Activated CD8-positive, alpha-beta memory T cell treated with anti-CD3 and anti-CD28 coated beads, Interleukin-2, amount 50 U/mL, for 1 hour (primary cell): Measurements from ENCODE around the gene ANGPTL4.
"Not testable (repeated sequence)": the region's sequence is repeated elsewhere in the genome, so short reads cannot be mapped to it uniquely, and the experiment has no call there.

Experiments
- DNase-seq: peaks from one replicate; pipeline ENCODE4 v3.0.0-alpha.2; 2020; ENCODE audit errors: extremely low read depth

The ANGPTL4 gene

DNA sequence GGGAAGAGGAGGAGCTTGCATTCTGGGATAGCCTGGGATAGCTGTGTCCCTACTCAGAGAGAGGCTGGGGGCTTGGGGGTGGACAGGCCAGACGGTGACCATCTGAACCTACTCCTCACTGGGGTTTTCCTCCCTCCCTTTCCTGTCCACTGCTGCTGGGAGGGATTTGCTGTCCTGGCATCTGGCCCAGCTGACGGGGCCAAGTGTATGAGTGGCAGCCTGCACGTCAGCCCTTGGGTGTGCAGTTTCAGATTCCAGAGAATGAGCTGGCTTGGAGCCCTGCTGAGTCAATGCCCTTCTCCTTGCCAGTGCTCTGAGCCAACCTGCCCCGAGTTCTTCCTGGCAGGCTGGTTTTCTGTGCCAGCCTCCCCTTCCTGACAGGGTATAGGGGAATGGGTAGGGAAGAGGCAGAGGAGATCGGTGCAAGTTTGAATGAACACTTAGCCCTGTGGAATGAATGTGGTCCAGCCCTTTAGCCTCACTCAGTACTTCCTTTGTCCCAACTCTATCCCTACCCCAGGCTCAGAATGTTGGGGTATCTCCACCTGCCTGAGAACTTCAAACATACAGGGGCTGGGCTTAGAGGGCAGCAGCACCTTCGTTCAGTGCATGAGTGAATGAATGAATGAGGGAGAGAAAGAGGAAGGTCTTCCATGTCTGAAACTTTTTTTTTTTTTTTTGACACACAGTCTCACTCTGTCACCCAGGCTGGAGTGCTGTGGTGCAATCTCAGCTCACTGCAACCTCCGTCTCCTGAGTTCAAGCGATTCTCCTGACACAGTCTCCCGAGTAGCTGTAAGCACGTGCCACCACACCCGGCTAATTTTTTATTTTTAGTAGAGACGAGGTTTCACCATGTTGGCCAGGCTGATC lies 1.8 kb upstream of the ANGPTL4 start:
- DNase-seq = no peak

DNA sequence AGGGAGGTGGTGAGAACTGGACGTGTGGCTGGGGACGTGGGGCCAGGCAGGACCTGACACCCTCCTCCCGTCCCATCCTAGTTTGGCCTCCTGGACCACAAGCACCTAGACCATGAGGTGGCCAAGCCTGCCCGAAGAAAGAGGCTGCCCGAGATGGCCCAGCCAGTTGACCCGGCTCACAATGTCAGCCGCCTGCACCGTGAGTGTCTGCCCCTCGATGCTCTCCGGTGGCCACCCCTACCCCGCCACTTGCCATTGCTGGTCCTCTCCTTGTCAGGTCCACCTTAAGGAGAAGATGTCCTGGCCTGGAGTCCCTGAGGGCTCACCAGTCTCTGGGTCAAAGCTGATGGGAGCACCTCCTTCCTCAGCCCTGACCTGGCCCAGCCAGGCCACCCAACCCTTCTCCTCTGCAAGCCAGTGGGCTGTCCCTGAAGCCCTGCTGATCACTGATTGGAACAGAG lies 2.2 kb downstream of the ANGPTL4 start:
- no peak for DNase-seq

DNA sequence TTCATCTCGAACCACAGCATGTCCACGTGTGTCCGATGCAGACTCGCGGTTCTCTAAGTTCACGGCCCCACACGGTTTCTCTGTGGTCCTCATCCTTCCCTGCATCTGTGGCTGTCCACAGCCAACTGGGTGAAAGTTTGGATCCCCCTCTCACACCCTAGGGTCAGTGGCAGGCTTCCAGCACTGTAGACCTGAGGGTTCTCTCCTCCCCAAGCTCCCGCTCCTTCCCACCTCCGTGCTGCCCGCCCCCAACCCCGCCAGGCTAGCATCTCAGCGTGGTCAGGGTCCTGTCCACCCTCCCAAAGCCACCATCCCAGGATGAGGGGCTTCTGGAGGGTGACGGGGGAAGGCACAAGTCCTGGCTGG lies 3.0 kb downstream of the ANGPTL4 start:
- DNase-seq = no peak

DNA sequence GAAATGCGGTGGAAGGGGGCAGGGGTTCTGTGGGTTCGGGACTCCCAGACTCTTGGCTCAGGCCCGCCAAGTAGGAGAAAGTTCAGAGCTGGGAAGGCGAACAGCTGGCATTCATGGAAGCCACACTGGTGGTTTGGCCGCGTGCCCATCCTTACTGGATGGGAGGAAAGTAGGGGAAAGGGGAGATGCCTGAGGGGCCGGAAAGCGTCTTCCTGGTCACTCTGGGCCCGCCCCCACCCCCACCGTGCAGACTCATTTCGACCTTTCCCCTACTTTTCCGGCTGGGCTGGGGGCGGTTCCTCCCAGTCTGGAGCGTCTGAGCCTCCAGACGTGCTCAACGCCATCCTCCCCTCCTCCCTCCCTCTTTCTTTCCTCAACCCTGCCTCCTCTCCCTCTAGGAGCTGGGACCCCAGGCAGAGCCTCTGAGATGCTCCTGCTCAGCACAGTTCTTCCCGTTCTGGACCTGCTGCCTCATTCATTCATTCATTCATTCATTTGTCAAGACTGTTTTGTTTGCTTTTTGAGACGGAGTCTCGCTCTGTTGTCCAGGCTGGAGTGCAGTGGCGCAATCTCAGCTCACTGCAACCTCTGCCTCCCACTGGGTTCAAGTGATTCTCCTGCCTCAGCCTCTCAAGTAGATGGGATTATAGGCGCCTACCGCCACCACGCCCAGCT lies 3.5 kb downstream of the ANGPTL4 start:
- no peak for DNase-seq

DNA sequence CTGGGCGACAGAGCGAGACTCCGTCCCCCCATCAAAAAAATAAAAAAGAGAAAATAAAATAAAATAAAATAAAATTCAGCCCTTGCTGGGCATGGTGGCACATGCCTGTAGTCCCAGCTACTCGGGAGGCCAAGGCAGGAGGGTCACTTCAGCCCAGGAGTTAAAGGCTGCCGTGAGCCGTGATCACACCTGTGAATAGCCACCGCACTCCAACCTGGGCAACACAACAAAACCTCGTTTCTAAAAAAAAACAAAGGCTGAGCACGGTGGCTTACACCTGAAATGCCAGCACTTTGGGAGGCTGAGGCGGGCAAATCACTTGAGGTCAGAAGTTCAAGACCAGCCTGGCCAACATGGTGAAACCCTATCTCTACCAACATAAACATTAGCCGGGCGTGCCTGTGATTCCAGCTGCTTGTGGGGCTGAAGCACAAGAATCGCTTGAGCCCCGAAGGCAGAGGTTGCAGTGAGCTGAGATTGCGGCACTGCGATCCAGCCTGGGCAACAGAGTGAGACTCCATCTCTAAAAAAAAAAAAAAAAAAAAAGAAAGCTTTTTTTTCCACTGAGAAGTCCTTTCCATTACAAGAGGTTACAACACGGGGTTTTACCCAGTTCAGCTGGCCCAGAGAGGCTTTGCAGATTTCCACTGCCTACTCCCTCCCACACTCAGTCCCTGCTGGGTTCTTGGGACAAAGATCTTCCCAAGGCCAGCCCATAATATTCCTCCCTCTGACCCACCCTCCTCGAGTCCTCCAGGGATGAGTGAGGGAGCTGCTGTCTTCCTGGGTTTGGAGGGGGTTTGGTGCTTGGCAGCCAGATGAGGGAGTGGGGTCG lies 6.4 kb downstream of the ANGPTL4 start:
- DNase-seq = no peak

- no peak for DNase-seq
Measured at GRCh38 chr19:8371011-8371804, 7.3 kb downstream of the ANGPTL4 start.

GRCh38 chr19:8373867-8374813 lies 10.2 kb downstream of the ANGPTL4 start:
- no peak for DNase-seq

DNA sequence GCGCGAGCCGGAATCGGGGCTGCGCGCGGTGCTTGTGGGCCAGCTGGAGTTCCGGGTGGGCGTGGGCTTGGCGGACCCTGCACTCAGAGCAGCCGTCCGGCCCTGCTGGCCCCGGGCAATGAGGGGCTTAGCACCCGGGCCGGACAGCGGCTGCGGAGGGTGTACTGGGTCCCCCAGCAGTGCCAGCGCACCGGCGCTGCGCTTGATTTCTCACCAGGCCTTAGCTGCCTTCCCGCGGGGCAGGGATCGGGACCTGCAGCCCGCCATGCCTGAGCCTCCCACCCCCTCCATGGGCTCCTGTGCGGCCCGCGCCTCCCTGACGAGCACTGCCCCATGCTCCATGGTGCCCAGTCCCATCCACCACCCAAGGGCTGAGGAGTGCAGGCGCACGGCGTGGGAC lies 11.8 kb downstream of the ANGPTL4 start:
- not testable (repeated sequence) for DNase-seq

- not testable (repeated sequence) for DNase-seq
Measured at GRCh38 chr19:8376373-8376974, 12.5 kb downstream of the ANGPTL4 start.

DNA sequence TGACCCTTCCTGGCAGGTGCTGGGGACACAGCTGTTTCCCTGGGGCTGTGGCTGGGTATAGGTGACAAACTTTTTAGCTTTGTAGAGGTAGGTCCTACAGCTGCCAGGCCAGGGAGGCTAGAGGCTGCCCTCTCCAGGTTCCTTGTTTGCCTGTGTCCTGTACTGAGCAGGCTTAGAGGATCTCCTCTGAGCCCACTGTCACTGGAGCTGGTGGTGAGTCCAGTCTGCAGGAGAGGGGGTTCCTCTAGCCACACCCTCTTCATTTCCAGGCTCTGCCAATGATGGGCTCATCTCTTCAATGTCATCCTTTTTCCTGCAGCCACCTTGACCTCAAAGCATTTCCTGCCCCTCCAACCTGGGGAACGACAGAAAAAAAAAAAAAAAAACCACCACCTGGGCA lies 13.6 kb downstream of the ANGPTL4 start:
- DNase-seq = no peak

GRCh38 chr19:8379156-8379891 lies 15.4 kb downstream of the ANGPTL4 start:
- not testable (repeated sequence) for DNase-seq

DNA sequence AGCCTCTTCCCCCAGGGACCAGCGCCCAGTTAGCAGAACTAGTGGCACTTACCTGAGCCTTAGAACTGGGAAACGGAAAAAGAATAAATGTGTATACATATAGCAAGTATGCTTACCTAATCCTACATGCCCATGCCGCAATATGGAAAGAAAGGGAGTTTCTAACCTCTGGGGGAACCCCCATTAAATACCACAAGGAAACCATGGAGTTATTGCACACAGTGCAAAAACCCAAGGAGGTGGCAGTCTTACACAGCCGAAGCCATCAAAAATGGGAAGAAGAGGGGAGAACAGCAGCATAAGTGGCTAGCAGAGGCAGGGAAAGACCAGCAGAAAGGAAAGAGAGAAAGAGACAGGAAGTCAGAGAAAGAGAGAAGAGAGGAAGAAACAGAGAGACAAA lies 20.6 kb downstream of the ANGPTL4 start:
- DNase-seq = not testable (repeated sequence)

GRCh38 chr19:8385103-8385502 lies 21.1 kb downstream of the ANGPTL4 start:
- DNase-seq = not testable (repeated sequence)

DNA sequence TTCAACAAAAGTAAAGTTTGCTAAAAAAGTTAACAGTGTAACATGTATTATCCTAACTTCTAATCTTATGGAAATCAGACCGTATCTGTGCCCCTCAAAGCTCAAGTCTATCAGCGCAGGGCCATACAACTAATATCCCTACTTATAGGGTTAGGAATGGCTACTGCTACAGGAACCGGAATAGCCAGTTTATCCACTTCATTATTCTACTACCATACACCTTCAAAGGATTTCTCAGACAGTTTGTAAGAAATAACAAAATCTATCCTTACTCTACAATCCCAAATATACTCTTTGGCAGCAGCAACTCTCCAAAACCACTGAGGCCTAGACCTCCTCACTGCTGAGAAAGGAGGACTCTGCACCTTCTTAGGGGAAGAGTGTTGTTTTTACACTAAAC lies 21.6 kb downstream of the ANGPTL4 start:
- DNase-seq = not testable (repeated sequence)

DNA sequence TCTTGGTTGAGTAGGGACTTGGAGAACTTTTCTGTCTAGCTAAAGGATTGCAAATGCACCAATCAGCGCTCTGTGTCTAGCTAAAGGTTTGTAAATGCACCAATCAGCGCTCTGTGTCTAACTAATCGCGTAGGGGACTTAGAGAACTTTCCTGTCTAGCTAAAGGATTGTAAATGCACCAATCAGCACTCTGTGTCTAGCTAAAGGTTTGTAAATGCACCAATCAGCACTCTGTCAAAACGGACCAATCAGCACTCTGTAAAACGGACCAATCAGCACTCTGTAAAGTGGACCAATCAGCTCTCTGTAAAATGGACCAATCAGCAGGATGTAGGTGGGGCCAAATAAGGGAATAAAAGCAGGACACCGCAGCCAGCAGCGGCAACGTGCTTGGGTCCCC lies 22.5 kb downstream of the ANGPTL4 start:
- not testable (repeated sequence) for DNase-seq

GRCh38 chr19:8386990-8387389 lies 23.0 kb downstream of the ANGPTL4 start:
- DNase-seq = no peak

DNA sequence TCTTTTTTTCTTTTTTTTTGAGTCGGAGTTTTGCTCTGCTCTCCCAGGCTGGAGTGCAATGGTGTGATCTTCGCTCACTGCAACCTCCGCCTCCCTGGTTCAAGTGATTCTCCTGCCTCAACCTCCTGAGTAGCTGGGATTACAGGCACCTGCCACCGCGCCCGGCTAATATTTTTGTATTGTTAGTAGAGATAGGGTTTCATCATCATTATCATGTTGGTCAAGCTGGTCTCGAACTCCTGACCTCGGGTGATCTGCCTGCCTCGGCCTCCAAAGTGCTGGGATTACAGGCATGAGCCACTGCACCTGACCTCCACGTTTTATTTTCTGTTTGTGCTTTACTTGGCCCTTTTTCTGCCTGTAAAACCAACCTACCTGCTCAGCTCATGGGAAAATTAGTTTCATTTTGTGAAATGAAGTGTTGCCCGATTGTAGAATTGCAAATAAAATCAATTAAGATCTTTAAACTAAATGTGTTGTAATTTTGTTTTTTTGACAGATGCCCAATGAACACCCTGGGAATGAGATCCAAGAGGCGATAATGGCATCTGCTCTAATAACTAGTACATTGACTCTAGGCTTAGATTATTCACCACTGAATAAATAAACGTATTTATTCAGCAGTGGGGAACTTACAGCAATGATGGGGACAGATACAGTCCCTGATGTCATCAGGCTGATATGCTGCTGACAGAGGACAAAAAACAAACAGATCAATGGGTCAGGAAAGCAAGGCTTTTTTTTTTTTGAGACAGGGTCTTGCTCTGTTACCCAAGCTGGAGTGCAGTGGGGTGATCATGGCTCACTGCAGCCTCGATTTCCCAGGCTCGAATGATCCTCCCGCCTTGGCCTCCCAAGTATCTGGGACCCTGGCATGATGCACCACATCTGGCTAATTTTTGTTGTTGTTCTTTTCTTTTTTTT lies 24.0 kb downstream of the ANGPTL4 start:
- DNase-seq = no peak

- no peak for DNase-seq
Measured at GRCh38 chr19:8388612-8388958, 24.6 kb downstream of the ANGPTL4 start.
